ENCODE data around the gene KLF13.

The KLF13 gene

DNA sequence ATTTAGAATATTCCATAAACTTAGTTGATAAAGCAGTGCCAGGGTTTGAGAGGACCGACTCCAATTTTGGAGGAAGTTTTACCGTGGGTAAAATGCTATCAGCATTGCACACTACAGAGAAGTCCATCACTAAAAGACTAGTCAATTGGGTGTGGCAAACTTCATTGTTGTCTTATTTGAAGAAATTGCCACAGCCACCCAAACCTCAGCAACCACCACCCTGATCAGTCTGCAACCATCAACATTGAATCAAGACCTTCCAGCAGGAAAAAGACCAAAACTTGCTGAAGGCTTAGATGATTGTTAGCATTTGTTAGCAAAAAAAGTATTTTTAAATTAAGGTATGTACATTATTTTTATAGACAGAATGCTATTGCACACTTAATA, 60.5 kb downstream of the KLF13 start:
- DNase-seq (ENCODE audit: low read depth): no peak

DNA sequence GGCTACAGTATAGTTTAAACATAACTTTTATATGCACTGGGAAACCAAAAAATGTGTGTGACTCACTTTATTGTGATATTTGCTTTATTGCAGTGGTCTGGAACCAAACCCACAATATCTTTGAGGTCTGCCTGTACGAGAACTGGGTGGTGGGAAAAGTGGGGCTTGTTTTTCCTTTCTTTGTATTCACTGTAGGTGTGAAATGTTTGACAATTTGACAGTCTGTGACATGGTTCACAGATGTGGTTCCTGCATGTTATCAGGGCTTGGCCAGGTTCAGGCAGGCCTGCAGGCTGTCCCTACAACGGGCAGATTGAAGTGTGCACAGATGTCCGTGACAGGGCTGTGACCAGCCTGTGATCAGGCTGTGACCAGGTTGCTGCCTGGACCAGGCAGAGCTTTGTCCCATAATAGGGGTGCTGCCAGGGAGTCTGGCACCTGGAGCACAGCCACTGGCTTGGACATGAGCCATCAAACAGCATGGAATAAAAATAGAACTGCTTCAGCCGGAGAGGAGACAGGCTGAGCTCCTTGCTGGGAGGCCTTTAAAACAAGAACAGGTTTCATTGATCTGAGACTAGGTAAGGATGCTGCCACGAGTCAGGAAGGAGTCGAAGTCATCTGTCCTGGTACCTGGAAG, 61.0 kb downstream of the KLF13 start:
- peak; percentile 32 for DNase-seq (ENCODE audit: low read depth)
- TF ChIP-seq, protein P1, sequence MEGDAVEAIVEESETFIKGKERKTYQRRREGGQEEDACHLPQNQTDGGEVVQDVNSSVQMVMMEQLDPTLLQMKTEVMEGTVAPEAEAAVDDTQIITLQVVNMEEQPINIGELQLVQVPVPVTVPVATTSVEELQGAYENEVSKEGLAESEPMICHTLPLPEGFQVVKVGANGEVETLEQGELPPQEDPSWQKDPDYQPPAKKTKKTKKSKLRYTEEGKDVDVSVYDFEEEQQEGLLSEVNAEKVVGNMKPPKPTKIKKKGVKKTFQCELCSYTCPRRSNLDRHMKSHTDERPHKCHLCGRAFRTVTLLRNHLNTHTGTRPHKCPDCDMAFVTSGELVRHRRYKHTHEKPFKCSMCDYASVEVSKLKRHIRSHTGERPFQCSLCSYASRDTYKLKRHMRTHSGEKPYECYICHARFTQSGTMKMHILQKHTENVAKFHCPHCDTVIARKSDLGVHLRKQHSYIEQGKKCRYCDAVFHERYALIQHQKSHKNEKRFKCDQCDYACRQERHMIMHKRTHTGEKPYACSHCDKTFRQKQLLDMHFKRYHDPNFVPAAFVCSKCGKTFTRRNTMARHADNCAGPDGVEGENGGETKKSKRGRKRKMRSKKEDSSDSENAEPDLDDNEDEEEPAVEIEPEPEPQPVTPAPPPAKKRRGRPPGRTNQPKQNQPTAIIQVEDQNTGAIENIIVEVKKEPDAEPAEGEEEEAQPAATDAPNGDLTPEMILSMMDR (IDR thresholded peaks at IDR 0.05; ENCODE audit: low read length, missing control alignments): no peak
- no peak overlapping the region for H3K4me3 ChIP-seq (replicated peaks; ENCODE audit: low read depth, low read length)

More for the DNA sequence above, 60.5 kb downstream of the KLF13 start:
- no peak overlapping the region for H3K4me3 ChIP-seq (replicated peaks; ENCODE audit: low read depth, low read length)
- TF ChIP-seq, protein P1 (IDR thresholded peaks at IDR 0.05; ENCODE audit: low read length, missing control alignments): no peak

DNA sequence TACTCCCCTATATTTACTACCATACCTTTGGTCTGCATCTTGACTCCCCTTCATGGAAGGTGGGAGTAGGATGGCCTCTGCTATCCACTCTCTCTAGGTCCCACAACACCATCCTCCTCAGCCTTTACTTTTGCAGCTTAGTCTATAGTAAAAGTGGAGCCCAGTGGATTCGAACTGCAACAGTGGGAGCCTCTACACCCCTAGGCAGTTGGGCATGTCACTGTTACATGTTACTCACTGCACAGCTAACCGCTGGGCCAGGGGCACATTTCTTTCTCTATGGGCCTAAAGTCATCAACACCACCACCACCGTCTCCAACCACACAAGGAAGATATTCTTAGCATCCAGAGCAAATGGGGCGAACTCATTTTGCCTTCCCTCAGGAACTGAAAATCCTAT, 62.9 kb downstream of the KLF13 start:
- no peak for DNase-seq (ENCODE audit: low read depth)
- no peak overlapping the region for H3K4me3 ChIP-seq (replicated peaks; ENCODE audit: low read depth, low read length)
- TF ChIP-seq, protein P1 (IDR thresholded peaks at IDR 0.05; ENCODE audit: low read length, missing control alignments): no peak

DNA sequence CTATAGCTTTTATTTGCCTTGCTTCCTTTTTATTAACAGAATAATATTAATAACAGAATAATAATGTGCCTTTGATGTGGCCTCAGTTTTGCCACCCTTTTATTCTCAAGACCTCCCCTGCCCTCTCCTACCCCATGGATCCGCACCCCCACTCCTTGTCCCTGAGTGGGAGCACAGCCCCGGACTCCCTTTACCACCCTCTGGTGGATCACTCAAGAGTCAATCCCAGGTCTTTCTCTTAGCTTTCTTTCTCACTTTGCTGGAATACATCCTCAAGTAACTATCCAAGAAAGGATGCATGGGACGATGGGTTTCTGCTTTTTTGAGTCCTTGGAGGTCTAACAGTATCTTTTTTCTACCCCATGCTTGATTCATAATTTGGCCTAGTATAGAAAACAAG, 63.4 kb downstream of the KLF13 start:
- TF ChIP-seq, protein P1 (IDR thresholded peaks at IDR 0.05; ENCODE audit: low read length, missing control alignments): no peak
- H3K4me3 ChIP-seq (replicated peaks; ENCODE audit: low read depth, low read length): no peak overlapping the region
- DNase-seq (ENCODE audit: low read depth): no peak

DNA sequence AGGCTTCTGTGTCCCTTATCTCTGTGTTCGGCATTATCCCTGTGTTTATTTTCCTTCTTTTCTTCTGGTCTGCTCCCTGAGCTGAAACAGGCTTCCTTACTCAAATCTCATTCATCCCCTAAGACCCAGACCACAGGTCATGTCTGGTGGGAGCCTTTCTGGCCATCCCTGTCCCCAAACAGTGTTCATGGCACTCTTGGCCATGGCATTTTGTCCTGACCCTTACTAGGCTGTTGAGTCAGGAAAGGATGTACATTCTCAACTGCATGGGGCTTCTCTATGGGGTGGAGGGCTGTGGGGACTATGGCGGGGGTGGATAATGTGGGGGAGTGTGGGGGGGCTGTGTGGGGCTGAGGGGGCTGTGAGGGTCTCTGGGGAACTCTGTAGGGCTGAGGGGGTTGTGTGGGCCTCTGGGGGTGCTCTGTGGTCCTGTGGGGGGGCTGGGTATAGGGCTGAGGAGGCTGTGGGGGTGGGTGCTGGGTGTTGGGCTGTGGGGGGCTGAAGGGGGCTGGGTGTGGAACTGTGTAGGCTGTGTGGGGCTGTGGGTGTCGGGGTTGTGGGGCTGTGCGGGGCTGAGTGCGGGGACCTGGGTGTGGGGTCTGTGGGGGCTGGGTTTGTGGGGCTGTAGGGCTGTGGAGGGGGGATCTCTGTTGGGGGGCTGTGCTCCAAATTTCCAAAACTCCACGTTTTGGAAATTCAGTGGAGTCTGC, 64.3 kb downstream of the KLF13 start:
- H3K4me3 ChIP-seq (replicated peaks; ENCODE audit: low read depth, low read length): no peak overlapping the region
- no peak for DNase-seq (ENCODE audit: low read depth)
- TF ChIP-seq, protein P1 (IDR thresholded peaks at IDR 0.05; ENCODE audit: low read length, missing control alignments): no peak

DNA sequence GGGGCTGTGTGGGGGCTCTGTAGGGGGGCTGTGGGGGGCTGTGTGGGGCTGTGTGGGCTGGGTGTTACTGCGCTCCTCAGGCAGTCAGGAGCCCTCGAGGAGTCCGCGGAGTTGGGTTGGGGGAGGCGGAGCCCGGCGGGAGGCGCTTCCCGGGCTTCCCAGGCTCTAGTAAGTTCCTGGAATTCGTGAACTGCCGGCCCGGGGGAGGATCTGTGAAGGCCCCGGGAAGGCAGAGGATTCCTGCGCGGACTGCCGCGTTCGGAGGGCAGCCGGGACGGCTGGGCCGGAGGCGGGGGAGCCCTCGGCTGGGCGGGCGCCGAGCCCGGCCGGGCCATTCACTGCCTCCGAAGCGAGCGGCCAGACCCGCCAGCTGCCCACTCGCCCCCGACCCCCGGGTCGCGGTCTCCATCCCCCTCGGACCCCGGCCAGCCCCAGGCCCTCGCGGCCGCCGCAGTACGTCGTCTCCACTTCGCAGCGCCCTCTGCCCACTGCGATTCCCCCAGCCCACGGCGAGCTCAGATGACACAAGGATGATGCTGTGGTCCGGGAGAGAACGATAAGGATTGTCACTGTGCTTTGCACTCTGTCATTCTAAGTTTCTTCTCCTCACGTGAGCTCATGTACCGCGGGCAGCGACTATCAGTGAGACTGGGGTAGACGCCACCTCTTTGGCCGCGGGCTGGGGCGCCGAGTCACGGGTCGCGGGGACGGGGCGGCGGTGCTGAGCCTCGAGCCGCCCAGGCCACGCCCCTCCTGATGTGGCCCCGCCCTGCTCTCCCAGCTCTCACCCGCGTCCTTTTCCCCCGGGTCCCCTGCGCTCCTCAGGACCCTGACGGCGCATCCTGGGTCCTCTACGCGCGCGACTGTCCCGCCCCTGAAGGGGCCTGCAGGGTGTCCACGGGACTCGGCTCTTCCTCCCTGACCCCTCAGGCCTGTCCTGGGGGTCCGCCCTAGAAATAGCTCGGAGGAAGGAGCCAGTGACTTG, 65.3 kb downstream of the KLF13 start:
- peak overlapping the region; percentile 68 for H3K4me3 ChIP-seq (replicated peaks; ENCODE audit: low read depth, low read length)
- peak; percentile 89 for DNase-seq (ENCODE audit: low read depth)
- TF ChIP-seq, protein P1 (IDR thresholded peaks at IDR 0.05; ENCODE audit: low read length, missing control alignments): no peak

Measured in fibroblast of pulmonary artery (primary cell).